Endothelial cell of umbilical vein (primary cell): ENCODE results near the gene PPOX. TPM values are rescaled to one million over a fixed set of nuclear protein-coding genes. Genes with fewer than 3 reads are reported as not detected.

Source experiments
- BruUV-seq: library from RNA; stranded (reverse); fragments of 400-500 nt; replicated peaks from 2 replicates; lab custom pipeline; 2021; lab: Mats Ljungman, UMichigan
- CTCF ChIA-PET: fragments of 300-600, 350-600 bp; sonication (Branson Sonifier 250); formaldehyde crosslinking; loops from one replicate; lab custom pipeline; 2021; ENCODE audit warnings: antibody characterized with exemption, inconsistent platforms; lab: Charles Lee
- POLR2A ChIA-PET: fragments of 300-600, 350-600 bp; sonication (Branson Sonifier 250); formaldehyde crosslinking; loops from one replicate; lab custom pipeline; 2021; ENCODE audit warnings: antibody characterized with exemption, inconsistent platforms; lab: Charles Lee
- DNase-seq: peaks from one replicate; pipeline ENCODE4 v3.0.0-alpha.2; 2011; ENCODE audit warnings: low read depth, low spot score
- FAIRE-seq: peaks from 2 replicates; lab custom pipeline; 2011; peaks lifted over from hg19 to GRCh38; lab: Jason Lieb, UNC
- H2AFZ ChIP-seq: 2 replicates; pipeline ENCODE4 v1.6.0; 2012; ENCODE audit warnings: low read depth, low read length, control low read depth, inconsistent platforms
- H3K27ac ChIP-seq: 2 replicates; pipeline ENCODE4 v1.5.1; 2011; ENCODE audit warnings: low read depth, mild to moderate bottlenecking, control low read depth, low read length, moderate library complexity; ENCODE audit not compliant: insufficient read depth
- H3K27me3 ChIP-seq, 2 experiments: 2 replicates each; pipeline versions ENCODE4 v1.6.0 to v1.6.1; 2011; ENCODE audit warnings: low read length in 2 of 2, mixed read lengths in 1 of 2; ENCODE audit not compliant: control insufficient read depth in 2 of 2, insufficient read depth in 2 of 2
- H3K36me3 ChIP-seq, 2 experiments: 2 replicates in 1 of 2; 3 replicates in 1 of 2; pipeline ENCODE4 v1.5.1; 2011; ENCODE audit warnings: low read length in 2 of 2, mild to moderate bottlenecking in 1 of 2, moderate library complexity in 1 of 2; ENCODE audit not compliant: control insufficient read depth in 2 of 2, insufficient read depth in 2 of 2; ENCODE audit errors: extremely low read depth in 1 of 2
- H3K4me1 ChIP-seq: 3 replicates; pipeline ENCODE4 v1.5.1; 2011; ENCODE audit warnings: mild to moderate bottlenecking, low read length; ENCODE audit not compliant: control insufficient read depth, insufficient read depth; ENCODE audit errors: extremely low read depth
- H3K4me2 ChIP-seq: 2 replicates; pipeline ENCODE4 v1.6.1; 2011; ENCODE audit warnings: low read length, control low read depth, mixed read lengths; ENCODE audit not compliant: insufficient read depth
- H3K4me3 ChIP-seq, 3 experiments: fragments of 200-600 bp in 1 of 3; sonication (generic), shearing (Covaris generic) in 1 of 3; replicated peaks in 1 of 3; 2 replicates each; pipeline ENCODE4 v1.5.1; 2011 to 2016; ENCODE audit warnings: control low read depth in 3 of 3, low read length in 3 of 3, mild to moderate bottlenecking in 2 of 3, inconsistent platforms in 1 of 3, low read depth in 1 of 3, moderate library complexity in 1 of 3; ENCODE audit not compliant: insufficient read depth in 1 of 3
- H3K79me2 ChIP-seq: 2 replicates; pipeline ENCODE4 v1.6.0; 2012; ENCODE audit warnings: low read length, inconsistent platforms; ENCODE audit not compliant: control insufficient read depth, insufficient read depth
- H3K9ac ChIP-seq: replicated peaks from 2 replicates; pipeline ENCODE3; 2011; ENCODE audit warnings: low read length, control low read depth; ENCODE audit not compliant: insufficient read depth; ENCODE audit errors: extremely low read depth
- H3K9me1 ChIP-seq: replicated peaks from 3 replicates; pipeline ENCODE4 v1.6.0; 2011; ENCODE audit warnings: mild to moderate bottlenecking, low read length; ENCODE audit not compliant: control insufficient read depth, insufficient read depth; ENCODE audit errors: extremely low read depth
- H3K9me3 ChIP-seq: replicated peaks from 2 replicates; pipeline ENCODE4 v1.5.1; 2012; ENCODE audit warnings: low read length, inconsistent platforms; ENCODE audit not compliant: control insufficient read depth, insufficient read depth
- H4K20me1 ChIP-seq: replicated peaks from 2 replicates; pipeline ENCODE3; 2011; ENCODE audit warnings: mild to moderate bottlenecking, low read length; ENCODE audit not compliant: control insufficient read depth, insufficient read depth; ENCODE audit errors: extremely low read depth
- POLR2A ChIP-seq: IDR thresholded peaks from 2 replicates; pipeline ENCODE4 v1.6.1; 2012; ENCODE audit warnings: low read depth, mild to moderate bottlenecking, control low read depth, low read length
- POLR2AphosphoS5 ChIP-seq: IDR thresholded peaks from 2 replicates; pipeline ENCODE4 v1.6.1; 2012; ENCODE audit warnings: low read depth, mild to moderate bottlenecking, control low read depth, low read length, moderate library complexity; ENCODE audit not compliant: insufficient read depth
- dilution Hi-C: fragments of 300-500 bp; cut with MboI; formaldehyde crosslinking; loops from one replicate; pipeline ENCODE4 v1.15.0; 2019; ENCODE audit warnings: low sequenced_read_pairs; ENCODE audit not compliant: extremely low pct_ligation_motif_present
- intact Hi-C: fragments of 100-400 bp; cut with micrococcal nuclease; formaldehyde crosslinking; loops from one replicate; pipeline ENCODE4 v1.10.0; 2022
- polyA plus RNA-seq, 4 experiments: library from polyadenylated mRNA; depleted of rRNA in 3 of 4; stranded (reverse) in 3 of 4; unstranded in 1 of 4; fragments of >200 nt; gene quantifications; 2 replicates each; pipeline versions ENCODE4 v1.2.1 to v1.2.3, GENCODE V29; 2011 to 2012; ENCODE audit warnings: missing spikeins in 1 of 4
- total RNA-seq: library from RNA; stranded (reverse); gene quantifications from 2 replicates; pipeline ENCODE4 v1.2.3, GENCODE V29; 2021
- TF ChIP-seq, protein P1 (sequence below): IDR thresholded peaks from 2 replicates; pipeline ENCODE4 v1.6.1; 2011; ENCODE audit not compliant: insufficient read depth, insufficient read length
- TF ChIP-seq, protein P2 (sequence below), 2 donors: IDR thresholded peaks; 1 replicate in 1 of 2; 2 replicates in 1 of 2; pipeline ENCODE4 v1.5.1; 2011; ENCODE audit warnings: low read length in 2 of 2, mild to moderate bottlenecking in 2 of 2, moderate library complexity in 2 of 2, control low read depth in 1 of 2, inconsistent platforms in 1 of 2, low read depth in 1 of 2; ENCODE audit not compliant: insufficient read depth in 1 of 2; ENCODE audit errors: extremely low read depth in 1 of 2

Gene PPOX
- total and polyA plus RNA-seq, 2 donors (not counting 3 experiments of a cell fraction or from before 2014, with no cell fraction given), result 26.4 to 28.5 TPM

GRCh38 chr1:161198194-161198896 lies 32.1 kb downstream of the PPOX start:
- Histone ChIP-seq H3K27ac (peak overlapping the region; percentile 98), H4K20me1 (no peaks in the 10 kb centered on the region), H3K36me3 (peaks cover 0 to 2% of the 10 kb centered on the region in 2 experiments), H2AFZ (peak overlapping the region; percentile 16), H3K79me2 (peaks cover 44% of the 10 kb centered on the region), H3K9me3 (no peaks in the 10 kb centered on the region), H3K4me3 (peak overlapping the region; percentile 26 to 51 (median 44)), H3K27me3 (no peaks in the 10 kb centered on the region), H3K4me1 (peaks cover 59% of the 10 kb centered on the region), H3K4me2 (peak overlapping the region; percentile 47), H3K9me1 (no peaks in the 10 kb centered on the region), H3K9ac (peak overlapping the region; percentile 42)
- TSS peak; percentile 4 for BruUV-seq
- intact Hi-C loops, result no loop called here
- DNase-seq (peak; percentile 62), FAIRE-seq (peak; percentile 33)
- CTCF ChIA-PET, result interaction anchor here (1.0 to 3.2 kb wide), 7 partner anchors 9 to 184 kb away, joined by 3 to 35 read pairs (median 14); partner anchors contain the start of genes PPOX and TOMM40L
- TF ChIP-seq, protein P1, sequence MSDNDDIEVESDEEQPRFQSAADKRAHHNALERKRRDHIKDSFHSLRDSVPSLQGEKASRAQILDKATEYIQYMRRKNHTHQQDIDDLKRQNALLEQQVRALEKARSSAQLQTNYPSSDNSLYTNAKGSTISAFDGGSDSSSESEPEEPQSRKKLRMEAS, result no peak
- TF ChIP-seq POLR2A, result peak; percentile 78
- TF ChIP-seq POLR2AphosphoS5, result peak; percentile 60
- POLR2A ChIA-PET, result interaction anchor here (0.5 kb wide), 1 partner anchor 44 kb away, joined by 3 read pairs; no protein-coding TSS in a partner anchor
- dilution Hi-C loops, result no loop called here

DNA sequence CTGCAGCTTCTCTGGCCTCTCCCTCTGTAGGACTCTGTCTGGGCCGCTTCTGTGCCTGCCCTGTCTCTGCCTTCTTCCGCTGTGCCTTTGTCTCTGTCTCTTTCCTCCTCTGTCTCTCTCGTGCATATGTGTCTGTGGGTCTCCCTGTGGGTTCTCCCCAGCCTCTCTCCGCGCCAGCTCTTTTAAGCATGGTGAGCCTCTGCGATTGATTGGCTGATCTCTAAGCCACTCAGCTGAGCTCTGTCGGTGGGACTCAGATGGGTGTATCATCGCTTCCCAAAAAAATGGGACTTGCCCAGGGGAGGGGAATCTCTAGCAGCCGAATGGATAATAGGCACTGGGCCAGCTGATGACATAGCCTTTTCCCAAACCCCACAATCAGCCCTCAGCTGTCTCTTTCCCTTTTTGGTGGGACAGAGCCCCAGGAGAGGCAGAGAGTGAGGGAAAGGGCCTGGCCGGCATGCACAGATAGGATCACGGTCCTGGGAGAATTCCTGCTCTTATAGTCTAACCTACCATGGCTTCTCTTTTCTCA lies 32.7 kb downstream of the PPOX start, which contains the start of gene ADAMTS4:
ADAMTS4 (minus strand) TSS at position 158 of the 535 bp plus-strand sequence. CDS start 427 bp downstream, outside the sequence.
- peak within 1 kb of the TSS; percentile 98 for H3K27ac ChIP-seq
- no peaks in the 10 kb centered on the region for H3K9me3 ChIP-seq
- FAIRE-seq (peak; percentile 50), DNase-seq (peak; percentile 65)
- dilution Hi-C loops, result no loop called here
- no TSS peak for BruUV-seq
- ChIA-PET CTCF (interaction anchor here (1.0 to 3.2 kb wide), 7 partner anchors 8 to 183 kb away, joined by 3 to 35 read pairs (median 14); partner anchors contain the start of genes PPOX and TOMM40L), POLR2A (interaction anchor here (0.5 kb wide), 1 partner anchor 44 kb away, joined by 3 read pairs; no protein-coding TSS in a partner anchor)
- H4K20me1 ChIP-seq, result no peaks in the 10 kb centered on the region
- H3K9ac ChIP-seq, result peak within 1 kb of the TSS; percentile 75
- intact Hi-C loops, result no loop called here
- peak; percentile 89 for TF ChIP-seq POLR2A
- TF ChIP-seq, protein P2, sequence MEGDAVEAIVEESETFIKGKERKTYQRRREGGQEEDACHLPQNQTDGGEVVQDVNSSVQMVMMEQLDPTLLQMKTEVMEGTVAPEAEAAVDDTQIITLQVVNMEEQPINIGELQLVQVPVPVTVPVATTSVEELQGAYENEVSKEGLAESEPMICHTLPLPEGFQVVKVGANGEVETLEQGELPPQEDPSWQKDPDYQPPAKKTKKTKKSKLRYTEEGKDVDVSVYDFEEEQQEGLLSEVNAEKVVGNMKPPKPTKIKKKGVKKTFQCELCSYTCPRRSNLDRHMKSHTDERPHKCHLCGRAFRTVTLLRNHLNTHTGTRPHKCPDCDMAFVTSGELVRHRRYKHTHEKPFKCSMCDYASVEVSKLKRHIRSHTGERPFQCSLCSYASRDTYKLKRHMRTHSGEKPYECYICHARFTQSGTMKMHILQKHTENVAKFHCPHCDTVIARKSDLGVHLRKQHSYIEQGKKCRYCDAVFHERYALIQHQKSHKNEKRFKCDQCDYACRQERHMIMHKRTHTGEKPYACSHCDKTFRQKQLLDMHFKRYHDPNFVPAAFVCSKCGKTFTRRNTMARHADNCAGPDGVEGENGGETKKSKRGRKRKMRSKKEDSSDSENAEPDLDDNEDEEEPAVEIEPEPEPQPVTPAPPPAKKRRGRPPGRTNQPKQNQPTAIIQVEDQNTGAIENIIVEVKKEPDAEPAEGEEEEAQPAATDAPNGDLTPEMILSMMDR (IDR thresholded peaks at IDR 0.05; ENCODE audit: extremely low read depth in 1 of 2, insufficient read depth in 1 of 2, low read depth in 1 of 2, low read length in 2 of 2), result no peak
- H3K36me3 ChIP-seq, result no peaks in the 10 kb centered on the region
- peaks cover 50% of the 10 kb centered on the region for H3K79me2 ChIP-seq
- peak within 1 kb of the TSS; percentile 26 to 51 (median 44) for H3K4me3 ChIP-seq
- no peaks in the 10 kb centered on the region for H3K27me3 ChIP-seq
- H3K4me2 ChIP-seq, result peak within 1 kb of the TSS; percentile 47
- H2AFZ ChIP-seq, result peak within 1 kb of the TSS; percentile 37
- H3K4me1 ChIP-seq, result peaks cover 61% of the 10 kb centered on the region
- no peaks in the 10 kb centered on the region for H3K9me1 ChIP-seq
